K562 (cell line): Measurements from ENCODE around the gene RARRES1.

Experiments
- CREBBP ChIP-seq: IDR thresholded peaks from one replicate; pipeline ENCODE4 v1.6.1; 2012; ENCODE audit warnings: low read depth, mild to moderate bottlenecking, control low read depth, inconsistent platforms, low read length
- ELF1 ChIP-seq: fragments of 200-800 bp; sonication (Bioruptor generic); IDR thresholded peaks from 2 replicates; pipeline ENCODE4 v1.6.1; 2016; ENCODE audit warnings: missing genetic modification characterization, missing compliant biosample characterization
- EZH2 ChIP-seq: IDR thresholded peaks from 2 replicates; pipeline ENCODE4 v1.6.1; 2012; ENCODE audit warnings: low read depth, mild to moderate bottlenecking, inconsistent platforms, low read length, borderline replicate concordance
- HMGN3 ChIP-seq: IDR thresholded peaks from 2 replicates; pipeline ENCODE4 v1.6.1; 2011; ENCODE audit warnings: borderline replicate concordance, low read depth, mild to moderate bottlenecking, mixed read lengths, low read length; ENCODE audit not compliant: insufficient read length; ENCODE audit errors: extremely low read depth
- JUN ChIP-seq, 2 experiments: sonication (generic) in 1 of 2; formaldehyde crosslinking in 1 of 2; IDR thresholded peaks; 2 replicates each; pipeline versions ENCODE4 v1.6.1 to v1.8.0; 2012 to 2022; ENCODE audit warnings: borderline replicate concordance in 2 of 2, mild to moderate bottlenecking in 2 of 2, improper control_type of control experiment in 1 of 2, low read depth in 1 of 2, low read length in 1 of 2, missing genetic modification reagents in 1 of 2
- POLR2A ChIP-seq: fragments of 450-650 bp; conservative IDR thresholded peaks from 2 replicates; pipeline ENCODE4 v1.6.1; 2016
- POLR2AphosphoS5 ChIP-seq: IDR thresholded peaks from 2 replicates; pipeline ENCODE4 v1.6.1; 2011; ENCODE audit warnings: mild to moderate bottlenecking, low read depth, low read length, moderate library complexity; ENCODE audit not compliant: control insufficient read depth, insufficient read depth
- RAD21 ChIP-seq, 2 experiments: fragments of 250-450 bp in 1 of 2; fragments of 450-650 bp in 1 of 2; sonication (Bioruptor Pico) in 1 of 2; formaldehyde crosslinking in 1 of 2; IDR thresholded peaks in 1 of 2; conservative IDR thresholded peaks in 1 of 2; 2 replicates each; pipeline versions ENCODE4 v1.4.0 to v1.8.0; 2020 to 2022; ENCODE audit warnings: mild to moderate bottlenecking in 2 of 2, moderate library complexity in 1 of 2
- SP1 ChIP-seq: sonication (generic); formaldehyde crosslinking; IDR thresholded peaks from 2 replicates; pipeline ENCODE4 v1.8.1; 2022; ENCODE audit warnings: mild to moderate bottlenecking, missing genetic modification reagents
- STAT5B ChIP-seq: fragments of 250-450 bp; sonication (Bioruptor Pico); IDR thresholded peaks from 2 replicates; pipeline ENCODE4 v1.8.0; 2021; ENCODE audit warnings: mild to moderate bottlenecking, inconsistent platforms
- TCF7L2 ChIP-seq: fragments of 150-350 bp; IDR thresholded peaks from 2 replicates; pipeline ENCODE4 v1.6.1; 2016; ENCODE audit warnings: low read depth, mild to moderate bottlenecking, low read length, moderate library complexity
- ZBTB8A ChIP-seq: fragments of 450-650 bp; IDR thresholded peaks from 2 replicates; pipeline ENCODE4 v1.6.1; 2018; ENCODE audit warnings: mild to moderate bottlenecking, moderate library complexity; ENCODE audit not compliant: partially characterized antibody
- TF ChIP-seq, protein P1 (sequence below): sonication (generic); formaldehyde crosslinking; IDR thresholded peaks from 2 replicates; pipeline ENCODE4 v1.8.1; 2023; ENCODE audit warnings: mild to moderate bottlenecking, missing genetic modification reagents, moderate library complexity
- TF ChIP-seq, protein P2 (sequence below), 3 experiments: IDR thresholded peaks in 2 of 3; conservative IDR thresholded peaks in 1 of 3; 2 replicates each; pipeline ENCODE4 v1.5.1; 2011 to 2012; ENCODE audit warnings: low read length in 3 of 3, mild to moderate bottlenecking in 3 of 3, control low read depth in 2 of 3, improper control_type of control experiment in 1 of 3, inconsistent platforms in 1 of 3, low read depth in 1 of 3, mixed read lengths in 1 of 3, moderate library complexity in 1 of 3; ENCODE audit not compliant: insufficient read depth in 2 of 3

DNA sequence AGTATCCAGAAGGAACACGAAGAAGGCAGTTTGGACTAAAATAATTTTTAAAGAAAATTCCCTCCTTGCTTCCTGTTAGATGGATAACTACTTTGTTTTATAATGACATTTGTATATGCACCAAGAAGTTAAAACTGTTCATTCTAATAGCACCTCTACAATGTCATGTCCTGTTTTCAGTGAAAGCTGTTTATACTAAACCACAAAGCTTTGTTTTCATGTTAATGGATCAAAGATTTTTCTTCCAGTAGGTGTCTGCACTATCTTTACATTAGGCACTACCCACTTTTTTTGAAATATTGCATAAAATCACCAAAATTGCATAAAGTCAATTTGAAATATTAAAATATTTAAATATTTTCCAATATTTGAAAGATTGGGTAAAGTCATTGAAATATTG, 10.1 kb downstream of the RARRES1 start:
- TF ChIP-seq JUN (IDR thresholded peaks at IDR 0.05; ENCODE audit: borderline replicate concordance, low read depth, low read length) (no peak), JUN (CRISPR knock-in tag; IDR thresholded peaks at IDR 0.05; ENCODE audit: borderline replicate concordance) (no peak), TCF7L2 (no peak), SP1 (no peak), STAT5B (CRISPR knock-in tag) (no peak), HMGN3 (no peak), POLR2AphosphoS5 (no peak), CREBBP (no peak), RAD21 (CRISPR knock-in tag; conservative IDR thresholded peaks at IDR 0.05 in 1 of 2, IDR thresholded peaks at IDR 0.05 in 1 of 2) (no peak), EZH2 (no peak), POLR2A (no peak), ELF1 (tag) (no peak), ZBTB8A (no peak)
- TF ChIP-seq, protein P1, sequence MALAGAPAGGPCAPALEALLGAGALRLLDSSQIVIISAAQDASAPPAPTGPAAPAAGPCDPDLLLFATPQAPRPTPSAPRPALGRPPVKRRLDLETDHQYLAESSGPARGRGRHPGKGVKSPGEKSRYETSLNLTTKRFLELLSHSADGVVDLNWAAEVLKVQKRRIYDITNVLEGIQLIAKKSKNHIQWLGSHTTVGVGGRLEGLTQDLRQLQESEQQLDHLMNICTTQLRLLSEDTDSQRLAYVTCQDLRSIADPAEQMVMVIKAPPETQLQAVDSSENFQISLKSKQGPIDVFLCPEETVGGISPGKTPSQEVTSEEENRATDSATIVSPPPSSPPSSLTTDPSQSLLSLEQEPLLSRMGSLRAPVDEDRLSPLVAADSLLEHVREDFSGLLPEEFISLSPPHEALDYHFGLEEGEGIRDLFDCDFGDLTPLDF (CRISPR knock-in tag): no peak
- TF ChIP-seq, protein P2, sequence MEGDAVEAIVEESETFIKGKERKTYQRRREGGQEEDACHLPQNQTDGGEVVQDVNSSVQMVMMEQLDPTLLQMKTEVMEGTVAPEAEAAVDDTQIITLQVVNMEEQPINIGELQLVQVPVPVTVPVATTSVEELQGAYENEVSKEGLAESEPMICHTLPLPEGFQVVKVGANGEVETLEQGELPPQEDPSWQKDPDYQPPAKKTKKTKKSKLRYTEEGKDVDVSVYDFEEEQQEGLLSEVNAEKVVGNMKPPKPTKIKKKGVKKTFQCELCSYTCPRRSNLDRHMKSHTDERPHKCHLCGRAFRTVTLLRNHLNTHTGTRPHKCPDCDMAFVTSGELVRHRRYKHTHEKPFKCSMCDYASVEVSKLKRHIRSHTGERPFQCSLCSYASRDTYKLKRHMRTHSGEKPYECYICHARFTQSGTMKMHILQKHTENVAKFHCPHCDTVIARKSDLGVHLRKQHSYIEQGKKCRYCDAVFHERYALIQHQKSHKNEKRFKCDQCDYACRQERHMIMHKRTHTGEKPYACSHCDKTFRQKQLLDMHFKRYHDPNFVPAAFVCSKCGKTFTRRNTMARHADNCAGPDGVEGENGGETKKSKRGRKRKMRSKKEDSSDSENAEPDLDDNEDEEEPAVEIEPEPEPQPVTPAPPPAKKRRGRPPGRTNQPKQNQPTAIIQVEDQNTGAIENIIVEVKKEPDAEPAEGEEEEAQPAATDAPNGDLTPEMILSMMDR (IDR thresholded peaks at IDR 0.05 in 2 of 3, conservative IDR thresholded peaks at IDR 0.05 in 1 of 3; ENCODE audit: insufficient read depth in 2 of 3, low read depth in 1 of 3, low read length in 3 of 3): no peak
